Fibroblast of lung (primary cell): Measurements from ENCODE around the gene XPC.
"Not testable (repeated sequence)": the region's sequence is repeated elsewhere in the genome, so short reads cannot be mapped to it uniquely, and the experiment has no call there.

Source experiments
- CTCF ChIP-seq, 2 donors: IDR thresholded peaks in 1 of 2; conservative IDR thresholded peaks in 1 of 2; 1 replicate in 1 of 2; 2 replicates in 1 of 2; pipeline ENCODE4 v1.5.1; 2011 to 2012; ENCODE audit warnings: low read length in 2 of 2, control low read depth in 1 of 2, inconsistent platforms in 1 of 2, low read depth in 1 of 2, mild to moderate bottlenecking in 1 of 2
- EZH2 ChIP-seq: IDR thresholded peaks from 2 replicates; pipeline ENCODE4 v1.5.1; 2012; ENCODE audit warnings: low read length, control low read depth, mild to moderate bottlenecking; ENCODE audit errors: missing control alignments

DNA sequence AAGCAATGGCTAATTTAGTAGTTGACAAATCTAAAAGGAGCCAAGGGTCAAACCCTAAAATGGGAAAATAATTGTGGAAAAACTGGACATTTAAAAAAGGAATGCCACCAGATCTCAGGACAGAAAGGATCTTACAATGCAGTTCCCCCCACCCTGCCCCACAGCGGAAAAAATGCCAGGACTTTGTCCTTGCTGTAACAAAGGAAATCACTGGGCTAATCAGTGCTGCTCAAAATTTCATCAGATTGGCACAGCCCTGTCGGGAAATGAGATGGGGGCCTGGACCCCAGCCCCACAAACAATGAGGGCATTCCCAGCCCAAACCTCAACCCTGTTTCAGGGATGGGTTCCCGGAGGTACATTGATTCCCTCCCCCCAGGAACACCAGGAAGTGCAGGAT, 48.0 kb upstream of the XPC start:
- not testable (repeated sequence) for TF ChIP-seq CTCF (conservative IDR thresholded peaks at IDR 0.05 in 1 of 2, IDR thresholded peaks at IDR 0.05 in 1 of 2; ENCODE audit: low read depth in 1 of 2, low read length in 2 of 2); EZH2
